ENCODE data around the gene WNT10A. TPM values are rescaled to one million over a fixed set of nuclear protein-coding genes. Genes with fewer than 3 reads are reported as not detected.

Gene WNT10A
- total and polyA plus RNA-seq, 2 donors (not counting 1 experiment from before 2014, with no cell fraction given): 15.2 to 36.6 TPM

- Histone ChIP-seq H2AFZ (ENCODE audit: insufficient read depth, low read depth, low read length, poor library complexity, severe bottlenecking) (no peak overlapping the region), H4K20me1 (ENCODE audit: control insufficient read depth, insufficient read depth, low read length, poor library complexity, severe bottlenecking) (no peaks in the 10 kb centered on the region), H3K4me2 (replicated peaks; ENCODE audit: low read depth, low read length, poor library complexity, severe bottlenecking) (peak overlapping the region; percentile 88), H3K4me1 (ENCODE audit: control insufficient read depth in 2 of 2, insufficient read depth in 2 of 2, low read length in 2 of 2) (peaks cover 63 to 71% of the 10 kb centered on the region in 2 donors), H3K9ac (ENCODE audit: low read length) (peak overlapping the region; percentile 92), H3K27me3 (replicated peaks in 1 of 4; ENCODE audit: control extremely low read depth in 1 of 4, control insufficient read depth in 3 of 4, insufficient read depth in 4 of 4, low read length in 3 of 4) (peaks cover 0 to 14% (median 9%) of the 10 kb centered on the region in 4 experiments), H3K9me3 (ENCODE audit: control extremely low read depth in 1 of 3, control insufficient read depth in 2 of 3, insufficient read depth in 1 of 3, low read length in 2 of 3) (peaks cover 0 to 3% (median 0%) of the 10 kb centered on the region in 3 donors), H3K4me3 (ENCODE audit: control extremely low read depth in 1 of 5, extremely low read depth in 1 of 5, insufficient read depth in 1 of 5, low read depth in 2 of 5, low read length in 4 of 5) (peak overlapping the region in 4 of 5 experiments; percentile 8 to 68 (median 68)), H3K36me3 (replicated peaks in 1 of 2; ENCODE audit: control extremely low read depth in 1 of 2, control insufficient read depth in 1 of 2, extremely low read depth in 1 of 2, insufficient read depth in 2 of 2, low read length in 1 of 2) (no peaks in the 10 kb centered on the region), H3K27ac (ENCODE audit: low read length in 2 of 2) (peak overlapping the region; percentile 99 to 100), H3K79me2 (ENCODE audit: control insufficient read depth, insufficient read depth, low read length) (peaks cover 3% of the 10 kb centered on the region)
- H3K27me3 Mint-ChIP-seq: peaks cover 17% of the 10 kb centered on the region
- intact Hi-C loops (cut with micrococcal nuclease): loop anchor here (1.0 to 5.0 kb wide), 8 partner anchors 16 to 491 kb away; partner anchors contain the start of genes BCS1L, DNAJB2, DNPEP and NHEJ1
- peaks cover 68% of the 10 kb centered on the region for H3K4me1 Mint-ChIP-seq
- no peak for TF ChIP-seq EZH2 (IDR thresholded peaks at IDR 0.05; ENCODE audit: borderline replicate concordance, insufficient read depth, low read depth, low read length, poor library complexity, severe bottlenecking)
- TF ChIP-seq, protein P1, sequence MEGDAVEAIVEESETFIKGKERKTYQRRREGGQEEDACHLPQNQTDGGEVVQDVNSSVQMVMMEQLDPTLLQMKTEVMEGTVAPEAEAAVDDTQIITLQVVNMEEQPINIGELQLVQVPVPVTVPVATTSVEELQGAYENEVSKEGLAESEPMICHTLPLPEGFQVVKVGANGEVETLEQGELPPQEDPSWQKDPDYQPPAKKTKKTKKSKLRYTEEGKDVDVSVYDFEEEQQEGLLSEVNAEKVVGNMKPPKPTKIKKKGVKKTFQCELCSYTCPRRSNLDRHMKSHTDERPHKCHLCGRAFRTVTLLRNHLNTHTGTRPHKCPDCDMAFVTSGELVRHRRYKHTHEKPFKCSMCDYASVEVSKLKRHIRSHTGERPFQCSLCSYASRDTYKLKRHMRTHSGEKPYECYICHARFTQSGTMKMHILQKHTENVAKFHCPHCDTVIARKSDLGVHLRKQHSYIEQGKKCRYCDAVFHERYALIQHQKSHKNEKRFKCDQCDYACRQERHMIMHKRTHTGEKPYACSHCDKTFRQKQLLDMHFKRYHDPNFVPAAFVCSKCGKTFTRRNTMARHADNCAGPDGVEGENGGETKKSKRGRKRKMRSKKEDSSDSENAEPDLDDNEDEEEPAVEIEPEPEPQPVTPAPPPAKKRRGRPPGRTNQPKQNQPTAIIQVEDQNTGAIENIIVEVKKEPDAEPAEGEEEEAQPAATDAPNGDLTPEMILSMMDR (IDR thresholded peaks at IDR 0.05): no peak
- POLR2A ChIA-PET: interaction anchor here (0.8 to 9.4 kb wide), 4 partner anchors 13 to 383 kb away, joined by 3 to 490 read pairs (median 9); partner anchors contain the start of genes TUBA4A and WNT10A
- no peak for DNase-seq
- peak overlapping the region; percentile 91 for H3K27ac Mint-ChIP-seq
- no peak for ATAC-seq (ENCODE audit: low read depth)
- H3K9me3 Mint-ChIP-seq (ENCODE audit: insufficient read depth): no peaks in the 10 kb centered on the region
- WGBS (ENCODE audit: insufficient coverage): 45% methylated on average over 6 of the region's 8 CpGs
- CTCF ChIA-PET: interaction anchor here (2.7 to 21.8 kb wide), 3 partner anchors 17 to 84 kb away, joined by 17 to 1627 read pairs (median 109); partner anchors contain the start of gene WNT10A
- H3K4me3 Mint-ChIP-seq: peak overlapping the region; percentile 87
Observed at GRCh38 chr2:218895759-218896500, 15.3 kb downstream of the WNT10A start.
